DND-41 (cell line): Measurements from ENCODE around the gene MMRN1.

Experiments used
- ATAC-seq: fragments of 200-7000 bp; cut with Tn5 transposase; 3 replicates; pipeline ENCODE4 v1.9.1; 2021; ENCODE audit warnings: low read depth; ENCODE audit not compliant: insufficient read depth
- DNase-seq: peaks from one replicate; pipeline ENCODE4 v3.0.0-alpha.2; 2020
- H2AFZ ChIP-seq: 2 replicates; pipeline ENCODE4 v1.6.0; 2012; ENCODE audit warnings: low read depth, low read length
- H3K27ac ChIP-seq: 2 replicates; pipeline ENCODE4 v1.5.1; 2012; ENCODE audit warnings: low read length, inconsistent platforms
- H3K27me3 ChIP-seq: fragments of 200-600 bp; sonication (generic); 2 replicates; pipeline ENCODE4 v1.6.0; 2012; ENCODE audit warnings: low read length, mild to moderate bottlenecking, inconsistent platforms; ENCODE audit not compliant: insufficient read depth, poor library complexity
- H3K36me3 ChIP-seq: 2 replicates; pipeline ENCODE4 v1.5.1; 2012; ENCODE audit warnings: low read length, inconsistent platforms; ENCODE audit not compliant: insufficient read depth
- H3K4me1 ChIP-seq: 2 replicates; pipeline ENCODE4 v1.5.1; 2012; ENCODE audit warnings: mild to moderate bottlenecking, low read length; ENCODE audit not compliant: insufficient read depth
- H3K4me2 ChIP-seq: 2 replicates; pipeline ENCODE4 v1.6.0; 2012; ENCODE audit warnings: mild to moderate bottlenecking, moderate library complexity, low read length, inconsistent platforms; ENCODE audit not compliant: insufficient read depth
- H3K4me3 ChIP-seq, 2 experiments: fragments of 200-600 bp in 1 of 2; shearing (Covaris generic) in 1 of 2; 2 replicates each; pipeline ENCODE4 v1.5.1; 2012 to 2016; ENCODE audit warnings: inconsistent platforms in 2 of 2, low read length in 2 of 2, mild to moderate bottlenecking in 2 of 2, low read depth in 1 of 2, moderate library complexity in 1 of 2
- H3K79me2 ChIP-seq: 2 replicates; pipeline ENCODE4 v1.6.0; 2012; ENCODE audit warnings: low read length, inconsistent platforms; ENCODE audit not compliant: insufficient read depth
- H3K9ac ChIP-seq: 2 replicates; pipeline ENCODE4 v1.6.0; 2012; ENCODE audit warnings: low read depth, mild to moderate bottlenecking, inconsistent platforms, low read length, moderate library complexity
- H3K9me3 ChIP-seq: 2 replicates; pipeline ENCODE4 v1.5.1; 2012; ENCODE audit warnings: low read length, moderate library complexity, mild to moderate bottlenecking, inconsistent platforms; ENCODE audit not compliant: insufficient read depth, severe bottlenecking
- H4K20me1 ChIP-seq: 2 replicates; pipeline ENCODE4 v1.6.0; 2012; ENCODE audit warnings: low read length; ENCODE audit not compliant: insufficient read depth
- EZH2 ChIP-seq: IDR thresholded peaks from 3 replicates; pipeline ENCODE4 v1.6.1; 2012; ENCODE audit warnings: borderline replicate concordance, low read depth, mild to moderate bottlenecking, moderate library complexity, low read length, inconsistent platforms; ENCODE audit not compliant: severe bottlenecking
- TF ChIP-seq, protein P1 (sequence below): IDR thresholded peaks from 2 replicates; pipeline ENCODE4 v1.5.1; 2012; ENCODE audit warnings: borderline replicate concordance, low read length, moderate library complexity, mild to moderate bottlenecking; ENCODE audit not compliant: poor library complexity, severe bottlenecking; ENCODE audit errors: extremely low read depth

The MMRN1 gene

DNA sequence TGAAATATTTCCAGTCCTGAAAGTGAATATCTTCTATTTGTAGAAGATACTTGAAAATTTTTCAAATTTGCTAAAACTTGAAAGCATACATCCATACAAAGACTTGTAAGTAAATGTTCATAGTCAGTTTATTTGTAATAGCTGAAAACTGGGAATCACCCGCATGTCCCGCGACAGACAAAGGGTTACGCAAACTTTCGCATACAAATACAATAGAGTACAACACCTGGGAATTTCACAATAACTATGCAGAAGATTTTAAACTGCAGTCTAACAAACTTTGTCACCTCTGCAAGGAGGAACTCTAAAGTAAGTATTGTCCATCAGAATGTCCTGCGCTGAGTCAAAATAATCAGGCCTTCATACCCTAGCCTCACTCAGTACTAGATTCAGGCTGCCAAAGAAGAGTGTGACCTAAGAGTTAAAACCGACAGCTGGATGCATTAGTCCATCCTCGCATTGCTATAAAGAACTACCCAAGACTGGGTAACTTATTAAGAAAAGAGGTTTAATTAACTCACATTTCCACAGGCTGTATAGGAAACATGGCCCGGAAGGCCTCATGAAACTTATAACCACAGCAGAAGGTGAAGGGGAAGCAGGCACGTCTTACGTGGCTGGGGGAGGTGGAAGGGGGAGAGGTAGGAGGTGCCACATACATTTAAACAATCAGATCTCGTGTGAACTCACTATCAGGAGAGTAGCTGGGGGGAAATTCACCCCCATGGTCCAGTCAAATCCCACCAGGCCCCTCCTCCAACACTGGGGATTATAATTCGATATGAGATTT lies 60.4 kb downstream of the MMRN1 start:
- no peak overlapping the region for H3K4me2 ChIP-seq
- no peaks in the 10 kb centered on the region for H3K27me3 ChIP-seq
- no peaks in the 10 kb centered on the region for H4K20me1 ChIP-seq
- DNase-seq (no peak), ATAC-seq (no peak)
- H3K4me1 ChIP-seq: no peaks in the 10 kb centered on the region
- H3K36me3 ChIP-seq: no peaks in the 10 kb centered on the region
- H2AFZ ChIP-seq: no peak overlapping the region
- TF ChIP-seq EZH2: no peak
- TF ChIP-seq, protein P1, sequence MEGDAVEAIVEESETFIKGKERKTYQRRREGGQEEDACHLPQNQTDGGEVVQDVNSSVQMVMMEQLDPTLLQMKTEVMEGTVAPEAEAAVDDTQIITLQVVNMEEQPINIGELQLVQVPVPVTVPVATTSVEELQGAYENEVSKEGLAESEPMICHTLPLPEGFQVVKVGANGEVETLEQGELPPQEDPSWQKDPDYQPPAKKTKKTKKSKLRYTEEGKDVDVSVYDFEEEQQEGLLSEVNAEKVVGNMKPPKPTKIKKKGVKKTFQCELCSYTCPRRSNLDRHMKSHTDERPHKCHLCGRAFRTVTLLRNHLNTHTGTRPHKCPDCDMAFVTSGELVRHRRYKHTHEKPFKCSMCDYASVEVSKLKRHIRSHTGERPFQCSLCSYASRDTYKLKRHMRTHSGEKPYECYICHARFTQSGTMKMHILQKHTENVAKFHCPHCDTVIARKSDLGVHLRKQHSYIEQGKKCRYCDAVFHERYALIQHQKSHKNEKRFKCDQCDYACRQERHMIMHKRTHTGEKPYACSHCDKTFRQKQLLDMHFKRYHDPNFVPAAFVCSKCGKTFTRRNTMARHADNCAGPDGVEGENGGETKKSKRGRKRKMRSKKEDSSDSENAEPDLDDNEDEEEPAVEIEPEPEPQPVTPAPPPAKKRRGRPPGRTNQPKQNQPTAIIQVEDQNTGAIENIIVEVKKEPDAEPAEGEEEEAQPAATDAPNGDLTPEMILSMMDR: no peak
- no peak overlapping the region for H3K9ac ChIP-seq
- H3K4me3 ChIP-seq: no peak overlapping the region
- H3K79me2 ChIP-seq: no peaks in the 10 kb centered on the region
- H3K9me3 ChIP-seq: no peaks in the 10 kb centered on the region
- H3K27ac ChIP-seq: no peak overlapping the region

- H3K9me3 ChIP-seq: no peaks in the 10 kb centered on the region
- no peak for ATAC-seq
- no peak overlapping the region for H2AFZ ChIP-seq
These were observed 62.6 kb downstream of the MMRN1 start for GRCh38 chr4:89957046-89957926.

DNA sequence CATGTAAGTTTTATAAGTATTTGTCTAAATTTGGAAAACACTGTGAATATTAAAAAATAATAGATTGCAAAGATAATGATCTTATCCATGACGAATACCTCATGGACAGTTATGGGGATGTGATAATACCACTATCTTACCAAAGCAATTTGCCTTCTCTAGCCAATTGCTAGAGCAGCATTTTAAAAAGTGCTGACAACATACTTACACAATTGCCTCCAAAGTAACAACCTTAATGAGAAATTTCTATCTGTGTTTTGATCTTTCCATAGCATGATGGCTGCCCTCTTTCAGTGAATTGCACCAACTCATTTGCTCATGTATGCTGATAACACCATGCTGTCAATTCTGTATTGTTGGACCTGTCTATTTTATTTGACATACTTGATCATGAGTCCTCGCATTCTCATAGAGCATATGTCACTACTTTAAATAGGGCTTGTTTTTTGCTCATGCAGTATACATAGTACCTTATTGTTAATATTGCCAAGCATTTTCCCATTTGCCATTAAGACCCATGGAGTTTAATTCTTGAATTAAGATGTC lies 87.2 kb downstream of the MMRN1 start:
- Histone ChIP-seq H3K4me3 (no peak overlapping the region), H3K9me3 (no peaks in the 10 kb centered on the region), H3K27me3 (peaks cover 3% of the 10 kb centered on the region), H3K79me2 (no peaks in the 10 kb centered on the region), H3K27ac (no peak overlapping the region), H3K4me1 (no peaks in the 10 kb centered on the region), H3K36me3 (no peaks in the 10 kb centered on the region), H4K20me1 (no peaks in the 10 kb centered on the region), H3K9ac (no peak overlapping the region), H2AFZ (no peak overlapping the region), H3K4me2 (no peak overlapping the region)
- DNase-seq (no peak), ATAC-seq (no peak)
- TF ChIP-seq, protein P1: no peak
- no peak for TF ChIP-seq EZH2

More at GRCh38 chr4:89957046-89957926, 62.6 kb downstream of the MMRN1 start:
- TF ChIP-seq, protein P1: no peak
- no peak for TF ChIP-seq EZH2
- no peaks in the 10 kb centered on the region for H3K79me2 ChIP-seq
- no peak overlapping the region for H3K4me2 ChIP-seq
- no peak overlapping the region for H3K4me3 ChIP-seq
- H3K27me3 ChIP-seq: no peaks in the 10 kb centered on the region
- no peaks in the 10 kb centered on the region for H4K20me1 ChIP-seq
- H3K9ac ChIP-seq: no peak overlapping the region
- H3K27ac ChIP-seq: no peak overlapping the region
- no peak for DNase-seq
- no peaks in the 10 kb centered on the region for H3K36me3 ChIP-seq
- no peaks in the 10 kb centered on the region for H3K4me1 ChIP-seq
